ENCODE data around the gene BCDIN3D. TPM values are rescaled to one million over a fixed set of nuclear protein-coding genes. Genes with fewer than 3 reads are reported as not detected.

Gene BCDIN3D
- polyA plus RNA-seq, 1 of the 3 experiments (the other 2 are of a cell fraction) = 2.3 TPM

DNA sequence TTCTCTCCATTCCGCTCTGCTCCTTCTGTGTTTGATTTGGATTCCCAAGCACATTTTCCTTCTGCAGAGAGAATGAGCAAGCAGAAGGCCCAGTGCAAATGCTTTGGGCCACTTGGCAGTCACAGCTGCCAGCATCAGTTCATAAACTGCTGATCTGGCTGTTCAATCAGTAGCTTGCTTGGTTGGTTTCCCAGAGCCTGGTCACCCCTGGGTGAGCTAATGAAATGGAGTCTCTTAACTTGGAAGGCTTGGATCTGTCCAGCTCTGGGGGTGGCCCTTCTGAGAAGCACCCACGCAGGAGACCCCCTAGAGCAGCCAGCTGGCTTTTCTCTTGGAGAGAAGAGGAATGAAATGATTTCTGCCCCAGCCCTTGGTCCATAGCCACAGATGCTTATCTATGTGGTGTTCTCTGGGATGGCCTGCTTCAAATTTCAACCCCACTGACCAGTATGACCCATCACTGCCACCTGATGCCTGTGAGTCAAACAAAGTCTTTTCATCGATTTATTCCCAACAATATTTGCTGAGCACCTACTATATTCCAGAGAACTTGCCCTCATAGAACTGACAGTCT is 30.5 kb upstream of the BCDIN3D start:
- Histone ChIP-seq H3K36me3 (replicated peaks in 1 of 2; ENCODE audit: control insufficient read depth in 1 of 2, insufficient read depth in 2 of 2, low read length in 1 of 2) (no peaks in the 10 kb centered on the region), H3K9ac (no peak overlapping the region), H3K4me3 (ENCODE audit: low read depth in 2 of 2, low read length in 1 of 2) (no peak overlapping the region), H3K27ac (ENCODE audit: low read depth in 2 of 2, low read length in 1 of 2) (peak overlapping the region; percentile 12 to 18; a peak in 1 of 4 replicates), H3K9me2 (no peaks in the 10 kb centered on the region), H3K4me1 (ENCODE audit: control insufficient read depth in 1 of 2, insufficient read depth in 2 of 2, low read depth in 1 of 2, low read length in 1 of 2) (peaks cover 32 to 59% of the 10 kb centered on the region in 2 experiments), H3K9me3 (no peaks in the 10 kb centered on the region), H4K20me1 (ENCODE audit: insufficient read depth) (no peaks in the 10 kb centered on the region), H3K4me2 (0 out of 2 replicates have a peak overlapping the region, but pooled peaks have one; percentile 19), H2AFZ (ENCODE audit: low read depth) (no peak overlapping the region), H3K27me3 (ENCODE audit: insufficient read depth) (no peaks in the 10 kb centered on the region), H3F3A (replicated peaks; ENCODE audit: insufficient read depth) (peaks cover 15% of the 10 kb centered on the region), H3K79me2 (ENCODE audit: insufficient read depth) (no peaks in the 10 kb centered on the region)
- WGBS (ENCODE audit: low lambda C conversion rate) = 61% methylated on average over 2 of the region's 3 CpGs
- no peak for DNase-seq
- ChIA-PET CTCF (interaction anchor here (1.0 to 14.1 kb wide), 7 partner anchors 21 to 197 kb away, joined by 3 to 312 read pairs (median 6); partner anchors contain the start of genes AQP6 and TMBIM6), POLR2A (no interaction called here)
- TF ChIP-seq RAD21 (IDR thresholded peaks at IDR 0.05; ENCODE audit: low read length) (peak; percentile 17; the same call in 1 of the 2 replicates), RFX5 (IDR thresholded peaks at IDR 0.05; ENCODE audit: low read length) (no peak), NRF1 (IDR thresholded peaks at IDR 0.05; ENCODE audit: low read depth, low read length) (no peak), SIN3A (IDR thresholded peaks at IDR 0.05; ENCODE audit: borderline replicate concordance, low read depth, low read length) (no peak), TEAD4 (IDR thresholded peaks at IDR 0.05; ENCODE audit: borderline replicate concordance, insufficient read depth) (no peak), SMC3 (IDR thresholded peaks at IDR 0.05; ENCODE audit: low read depth, low read length) (no peak), JUND (IDR thresholded peaks at IDR 0.05) (no peak; the same call in 1 of the 2 replicates), YY1 (IDR thresholded peaks at IDR 0.05; ENCODE audit: low read depth) (no peak), ELF1 (IDR thresholded peaks at IDR 0.05) (no peak), FOSL2 (IDR thresholded peaks at IDR 0.05; ENCODE audit: borderline replicate concordance, low read depth) (no peak), POLR2AphosphoS5 (IDR thresholded peaks at IDR 0.05; ENCODE audit: low read depth, low read length) (no peak), EP300 (IDR thresholded peaks at IDR 0.05; ENCODE audit: borderline replicate concordance in 1 of 2, low read depth in 1 of 2, low read length in 1 of 2) (peak in 1 of 2 experiments; percentile 43; a peak in 2 of 4 replicates), FOXM1 (IDR thresholded peaks at IDR 0.05; ENCODE audit: low read depth) (no peak), MXI1 (IDR thresholded peaks at IDR 0.05; ENCODE audit: low read depth, low read length) (no peak), MEF2A (IDR thresholded peaks at IDR 0.05; ENCODE audit: borderline replicate concordance, low read depth) (no peak), GATA2 (CRISPR knock-in tag; IDR thresholded peaks at IDR 0.05) (0 out of 2 replicates have a peak, but pooled peaks have one; percentile 21), RCOR1 (IDR thresholded peaks at IDR 0.05; ENCODE audit: low read length) (peak; percentile 26), FOXJ3 (CRISPR knock-in tag; IDR thresholded peaks at IDR 0.05) (no peak), TAF1 (IDR thresholded peaks at IDR 0.05; ENCODE audit: borderline replicate concordance, low read depth, low read length) (no peak), CHD2 (IDR thresholded peaks at IDR 0.05; ENCODE audit: low read length, partially characterized antibody) (no peak)
- TF ChIP-seq, protein P1, sequence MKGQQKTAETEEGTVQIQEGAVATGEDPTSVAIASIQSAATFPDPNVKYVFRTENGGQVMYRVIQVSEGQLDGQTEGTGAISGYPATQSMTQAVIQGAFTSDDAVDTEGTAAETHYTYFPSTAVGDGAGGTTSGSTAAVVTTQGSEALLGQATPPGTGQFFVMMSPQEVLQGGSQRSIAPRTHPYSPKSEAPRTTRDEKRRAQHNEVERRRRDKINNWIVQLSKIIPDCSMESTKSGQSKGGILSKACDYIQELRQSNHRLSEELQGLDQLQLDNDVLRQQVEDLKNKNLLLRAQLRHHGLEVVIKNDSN (IDR thresholded peaks at IDR 0.05; ENCODE audit: borderline replicate concordance, low read depth) = no peak
- TF ChIP-seq, protein P2, sequence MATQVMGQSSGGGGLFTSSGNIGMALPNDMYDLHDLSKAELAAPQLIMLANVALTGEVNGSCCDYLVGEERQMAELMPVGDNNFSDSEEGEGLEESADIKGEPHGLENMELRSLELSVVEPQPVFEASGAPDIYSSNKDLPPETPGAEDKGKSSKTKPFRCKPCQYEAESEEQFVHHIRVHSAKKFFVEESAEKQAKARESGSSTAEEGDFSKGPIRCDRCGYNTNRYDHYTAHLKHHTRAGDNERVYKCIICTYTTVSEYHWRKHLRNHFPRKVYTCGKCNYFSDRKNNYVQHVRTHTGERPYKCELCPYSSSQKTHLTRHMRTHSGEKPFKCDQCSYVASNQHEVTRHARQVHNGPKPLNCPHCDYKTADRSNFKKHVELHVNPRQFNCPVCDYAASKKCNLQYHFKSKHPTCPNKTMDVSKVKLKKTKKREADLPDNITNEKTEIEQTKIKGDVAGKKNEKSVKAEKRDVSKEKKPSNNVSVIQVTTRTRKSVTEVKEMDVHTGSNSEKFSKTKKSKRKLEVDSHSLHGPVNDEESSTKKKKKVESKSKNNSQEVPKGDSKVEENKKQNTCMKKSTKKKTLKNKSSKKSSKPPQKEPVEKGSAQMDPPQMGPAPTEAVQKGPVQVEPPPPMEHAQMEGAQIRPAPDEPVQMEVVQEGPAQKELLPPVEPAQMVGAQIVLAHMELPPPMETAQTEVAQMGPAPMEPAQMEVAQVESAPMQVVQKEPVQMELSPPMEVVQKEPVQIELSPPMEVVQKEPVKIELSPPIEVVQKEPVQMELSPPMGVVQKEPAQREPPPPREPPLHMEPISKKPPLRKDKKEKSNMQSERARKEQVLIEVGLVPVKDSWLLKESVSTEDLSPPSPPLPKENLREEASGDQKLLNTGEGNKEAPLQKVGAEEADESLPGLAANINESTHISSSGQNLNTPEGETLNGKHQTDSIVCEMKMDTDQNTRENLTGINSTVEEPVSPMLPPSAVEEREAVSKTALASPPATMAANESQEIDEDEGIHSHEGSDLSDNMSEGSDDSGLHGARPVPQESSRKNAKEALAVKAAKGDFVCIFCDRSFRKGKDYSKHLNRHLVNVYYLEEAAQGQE (IDR thresholded peaks at IDR 0.05; ENCODE audit: low read depth, low read length) = no peak
- TF ChIP-seq, protein P3, sequence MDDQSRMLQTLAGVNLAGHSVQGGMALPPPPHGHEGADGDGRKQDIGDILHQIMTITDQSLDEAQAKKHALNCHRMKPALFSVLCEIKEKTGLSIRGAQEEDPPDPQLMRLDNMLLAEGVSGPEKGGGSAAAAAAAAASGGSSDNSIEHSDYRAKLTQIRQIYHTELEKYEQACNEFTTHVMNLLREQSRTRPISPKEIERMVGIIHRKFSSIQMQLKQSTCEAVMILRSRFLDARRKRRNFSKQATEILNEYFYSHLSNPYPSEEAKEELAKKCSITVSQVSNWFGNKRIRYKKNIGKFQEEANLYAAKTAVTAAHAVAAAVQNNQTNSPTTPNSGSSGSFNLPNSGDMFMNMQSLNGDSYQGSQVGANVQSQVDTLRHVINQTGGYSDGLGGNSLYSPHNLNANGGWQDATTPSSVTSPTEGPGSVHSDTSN (IDR thresholded peaks at IDR 0.05) = peak; percentile 79
- TF ChIP-seq, protein P4, sequence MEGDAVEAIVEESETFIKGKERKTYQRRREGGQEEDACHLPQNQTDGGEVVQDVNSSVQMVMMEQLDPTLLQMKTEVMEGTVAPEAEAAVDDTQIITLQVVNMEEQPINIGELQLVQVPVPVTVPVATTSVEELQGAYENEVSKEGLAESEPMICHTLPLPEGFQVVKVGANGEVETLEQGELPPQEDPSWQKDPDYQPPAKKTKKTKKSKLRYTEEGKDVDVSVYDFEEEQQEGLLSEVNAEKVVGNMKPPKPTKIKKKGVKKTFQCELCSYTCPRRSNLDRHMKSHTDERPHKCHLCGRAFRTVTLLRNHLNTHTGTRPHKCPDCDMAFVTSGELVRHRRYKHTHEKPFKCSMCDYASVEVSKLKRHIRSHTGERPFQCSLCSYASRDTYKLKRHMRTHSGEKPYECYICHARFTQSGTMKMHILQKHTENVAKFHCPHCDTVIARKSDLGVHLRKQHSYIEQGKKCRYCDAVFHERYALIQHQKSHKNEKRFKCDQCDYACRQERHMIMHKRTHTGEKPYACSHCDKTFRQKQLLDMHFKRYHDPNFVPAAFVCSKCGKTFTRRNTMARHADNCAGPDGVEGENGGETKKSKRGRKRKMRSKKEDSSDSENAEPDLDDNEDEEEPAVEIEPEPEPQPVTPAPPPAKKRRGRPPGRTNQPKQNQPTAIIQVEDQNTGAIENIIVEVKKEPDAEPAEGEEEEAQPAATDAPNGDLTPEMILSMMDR (IDR thresholded peaks at IDR 0.05) = no peak
- TF ChIP-seq, protein P5, sequence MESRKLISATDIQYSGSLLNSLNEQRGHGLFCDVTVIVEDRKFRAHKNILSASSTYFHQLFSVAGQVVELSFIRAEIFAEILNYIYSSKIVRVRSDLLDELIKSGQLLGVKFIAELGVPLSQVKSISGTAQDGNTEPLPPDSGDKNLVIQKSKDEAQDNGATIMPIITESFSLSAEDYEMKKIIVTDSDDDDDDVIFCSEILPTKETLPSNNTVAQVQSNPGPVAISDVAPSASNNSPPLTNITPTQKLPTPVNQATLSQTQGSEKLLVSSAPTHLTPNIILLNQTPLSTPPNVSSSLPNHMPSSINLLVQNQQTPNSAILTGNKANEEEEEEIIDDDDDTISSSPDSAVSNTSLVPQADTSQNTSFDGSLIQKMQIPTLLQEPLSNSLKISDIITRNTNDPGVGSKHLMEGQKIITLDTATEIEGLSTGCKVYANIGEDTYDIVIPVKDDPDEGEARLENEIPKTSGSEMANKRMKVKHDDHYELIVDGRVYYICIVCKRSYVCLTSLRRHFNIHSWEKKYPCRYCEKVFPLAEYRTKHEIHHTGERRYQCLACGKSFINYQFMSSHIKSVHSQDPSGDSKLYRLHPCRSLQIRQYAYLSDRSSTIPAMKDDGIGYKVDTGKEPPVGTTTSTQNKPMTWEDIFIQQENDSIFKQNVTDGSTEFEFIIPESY (IDR thresholded peaks at IDR 0.05; ENCODE audit: borderline replicate concordance, low read depth) = no peak
